Fibroblast of the aortic adventitia (primary cell): ENCODE results near the gene CISTR. TPM values are rescaled to one million over a fixed set of nuclear protein-coding genes. Genes with fewer than 3 reads are reported as not detected.

Experiments
- DNase-seq: peaks from one replicate; pipeline ENCODE4 v3.0.0-alpha.2; 2010; ENCODE audit warnings: low read depth
- H3K4me3 ChIP-seq: 2 replicates; pipeline ENCODE4 v1.5.1; 2011; ENCODE audit warnings: low read depth, mild to moderate bottlenecking, control low read depth, low read length, moderate library complexity
- total RNA-seq: library from RNA; depleted of rRNA; stranded (reverse); fragments of >200 nt; gene quantifications from 2 replicates; pipeline ENCODE4 v1.2.3, GENCODE V29; 2012; ENCODE audit warnings: low replicate concordance
- TF ChIP-seq, protein P1 (sequence below): IDR thresholded peaks from 2 replicates; pipeline ENCODE4 v1.5.1; 2011; ENCODE audit warnings: mild to moderate bottlenecking, low read length, control low read depth, inconsistent platforms; ENCODE audit not compliant: insufficient read depth

CISTR gene
- total RNA-seq, 1 donor: not detected

GRCh38 chr12:53747095-53747494 lies 4.7 kb downstream of the CISTR start:
- no peak for DNase-seq
- TF ChIP-seq, protein P1, sequence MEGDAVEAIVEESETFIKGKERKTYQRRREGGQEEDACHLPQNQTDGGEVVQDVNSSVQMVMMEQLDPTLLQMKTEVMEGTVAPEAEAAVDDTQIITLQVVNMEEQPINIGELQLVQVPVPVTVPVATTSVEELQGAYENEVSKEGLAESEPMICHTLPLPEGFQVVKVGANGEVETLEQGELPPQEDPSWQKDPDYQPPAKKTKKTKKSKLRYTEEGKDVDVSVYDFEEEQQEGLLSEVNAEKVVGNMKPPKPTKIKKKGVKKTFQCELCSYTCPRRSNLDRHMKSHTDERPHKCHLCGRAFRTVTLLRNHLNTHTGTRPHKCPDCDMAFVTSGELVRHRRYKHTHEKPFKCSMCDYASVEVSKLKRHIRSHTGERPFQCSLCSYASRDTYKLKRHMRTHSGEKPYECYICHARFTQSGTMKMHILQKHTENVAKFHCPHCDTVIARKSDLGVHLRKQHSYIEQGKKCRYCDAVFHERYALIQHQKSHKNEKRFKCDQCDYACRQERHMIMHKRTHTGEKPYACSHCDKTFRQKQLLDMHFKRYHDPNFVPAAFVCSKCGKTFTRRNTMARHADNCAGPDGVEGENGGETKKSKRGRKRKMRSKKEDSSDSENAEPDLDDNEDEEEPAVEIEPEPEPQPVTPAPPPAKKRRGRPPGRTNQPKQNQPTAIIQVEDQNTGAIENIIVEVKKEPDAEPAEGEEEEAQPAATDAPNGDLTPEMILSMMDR: no peak
- H3K4me3 ChIP-seq: no peak overlapping the region

GRCh38 chr12:53746592-53747092 lies 5.1 kb downstream of the CISTR start:
- no peak overlapping the region for H3K4me3 ChIP-seq
- TF ChIP-seq, protein P1: peak; percentile 99
- DNase-seq: peak; percentile 94

DNA sequence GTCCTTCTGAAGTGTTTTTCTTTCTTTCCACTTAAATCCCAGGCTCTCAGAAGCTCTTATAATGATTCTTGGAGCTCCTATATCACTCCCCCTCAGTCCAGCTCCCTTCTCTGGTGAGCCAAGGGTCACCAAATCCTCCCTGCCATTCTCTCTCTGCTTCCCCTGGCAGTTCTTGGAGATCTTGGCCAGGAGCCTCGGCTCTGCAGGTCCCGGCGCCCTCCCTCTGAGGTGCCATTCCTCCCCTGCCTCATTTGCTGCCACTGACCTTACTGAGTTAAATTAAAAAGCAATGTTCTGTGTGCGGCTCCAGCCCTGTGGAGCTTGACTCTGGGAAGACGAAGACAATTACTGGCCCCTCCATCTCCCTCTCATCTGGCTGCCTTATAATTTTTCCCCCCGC lies 7.0 kb downstream of the CISTR start:
- no peak overlapping the region for H3K4me3 ChIP-seq
- DNase-seq: no peak
- TF ChIP-seq, protein P1: no peak

GRCh38 chr12:53744130-53744441 lies 7.7 kb downstream of the CISTR start:
- H3K4me3 ChIP-seq: no peak overlapping the region
- no peak for DNase-seq
- TF ChIP-seq, protein P1: no peak

GRCh38 chr12:53743266-53744129 lies 8.3 kb downstream of the CISTR start:
- H3K4me3 ChIP-seq: no peak overlapping the region
- DNase-seq: peak; percentile 55
- TF ChIP-seq, protein P1: peak; percentile 93

- DNase-seq: no peak
- TF ChIP-seq, protein P1: no peak
- no peak overlapping the region for H3K4me3 ChIP-seq
Measured at GRCh38 chr12:53740130-53740491, 11.7 kb downstream of the CISTR start.
